ENCODE data around the gene PLXNB2.

Gene PLXNB2

DNA sequence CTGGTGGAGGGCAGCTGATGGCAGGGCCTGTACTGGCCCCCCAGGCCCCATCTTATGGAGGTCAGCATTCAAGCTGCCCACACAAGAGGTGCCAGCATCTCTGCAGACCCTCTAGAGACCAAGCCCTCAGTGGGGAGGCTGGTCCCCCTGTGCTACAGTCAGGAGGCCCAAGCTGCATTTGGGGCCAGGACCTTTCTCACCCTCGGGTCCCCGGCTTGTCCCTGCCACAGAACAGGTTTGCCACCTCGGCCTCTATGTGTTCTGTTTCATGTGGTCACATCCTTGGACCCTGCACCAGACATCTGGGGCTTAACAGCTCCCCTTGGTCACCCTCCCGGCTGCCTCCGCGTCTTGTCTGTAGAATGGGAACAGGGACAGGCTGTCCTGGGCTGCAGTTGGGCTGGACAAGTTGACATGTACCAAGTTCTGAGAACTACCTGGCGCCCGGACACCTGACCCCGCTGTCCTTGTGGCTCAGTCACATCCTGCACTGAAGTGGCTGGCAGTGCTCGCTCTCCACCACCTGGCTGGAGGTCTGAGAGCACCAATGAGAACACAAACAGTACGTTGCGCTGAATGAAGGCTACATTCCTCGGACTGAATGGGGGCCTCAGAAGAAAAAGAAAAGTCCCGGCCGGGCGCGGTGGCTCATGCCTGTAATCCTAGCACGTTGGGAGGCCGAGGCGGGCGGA lies 2.7 kb upstream of the PLXNB2 start:
- no peak for DNase-seq (ENCODE audit: low spot score)

- DNase-seq (ENCODE audit: low spot score): no peak
Measured at GRCh38 chr22:50309601-50309991, 2.1 kb upstream of the PLXNB2 start.

- DNase-seq (ENCODE audit: low spot score): no peak
Measured at GRCh38 chr22:50308986-50309600, 1.6 kb upstream of the PLXNB2 start.

GRCh38 chr22:50308597-50308935 lies 1.1 kb upstream of the PLXNB2 start:
- no peak for DNase-seq (ENCODE audit: low spot score)

DNA sequence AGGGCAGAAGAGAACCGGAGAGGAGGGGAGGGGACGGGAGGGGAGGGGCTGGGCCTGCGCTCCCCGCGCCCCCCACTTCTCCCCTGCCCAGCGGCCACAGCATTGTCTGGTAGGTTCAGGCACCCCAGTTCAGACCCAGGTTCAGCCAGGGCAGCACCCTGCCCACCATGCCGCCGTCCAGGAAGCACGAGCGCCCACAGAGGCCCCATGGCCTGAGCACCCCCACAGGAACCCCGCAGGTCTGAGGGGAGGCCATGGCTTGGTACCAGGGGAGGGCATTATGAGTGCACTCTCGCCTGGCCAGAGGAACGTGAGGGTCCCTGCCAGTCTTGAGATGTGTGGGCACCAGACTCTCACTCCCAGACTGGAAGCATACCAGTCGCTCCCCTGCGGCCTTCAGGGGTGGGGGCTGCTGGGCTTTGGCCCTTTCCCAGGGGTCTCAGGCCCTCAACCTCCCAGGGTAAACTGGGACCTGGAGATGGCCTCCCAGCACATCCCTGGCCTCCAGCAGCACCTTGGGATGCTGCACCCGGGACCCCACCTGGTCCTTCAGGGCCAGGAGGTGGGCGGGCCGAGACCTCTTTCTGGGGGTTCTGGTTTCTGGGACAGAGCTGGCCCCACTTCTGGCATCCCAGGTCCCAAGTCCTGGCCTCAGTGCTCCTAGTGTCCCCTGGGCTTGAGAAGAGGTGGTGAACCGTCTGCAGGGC lies 597 bp upstream of the PLXNB2 start:
- DNase-seq (ENCODE audit: low spot score): no peak

- DNase-seq (ENCODE audit: low spot score): peak; percentile 73
Measured at GRCh38 chr22:50305923-50306566, 1.4 kb downstream of the PLXNB2 start.

DNA sequence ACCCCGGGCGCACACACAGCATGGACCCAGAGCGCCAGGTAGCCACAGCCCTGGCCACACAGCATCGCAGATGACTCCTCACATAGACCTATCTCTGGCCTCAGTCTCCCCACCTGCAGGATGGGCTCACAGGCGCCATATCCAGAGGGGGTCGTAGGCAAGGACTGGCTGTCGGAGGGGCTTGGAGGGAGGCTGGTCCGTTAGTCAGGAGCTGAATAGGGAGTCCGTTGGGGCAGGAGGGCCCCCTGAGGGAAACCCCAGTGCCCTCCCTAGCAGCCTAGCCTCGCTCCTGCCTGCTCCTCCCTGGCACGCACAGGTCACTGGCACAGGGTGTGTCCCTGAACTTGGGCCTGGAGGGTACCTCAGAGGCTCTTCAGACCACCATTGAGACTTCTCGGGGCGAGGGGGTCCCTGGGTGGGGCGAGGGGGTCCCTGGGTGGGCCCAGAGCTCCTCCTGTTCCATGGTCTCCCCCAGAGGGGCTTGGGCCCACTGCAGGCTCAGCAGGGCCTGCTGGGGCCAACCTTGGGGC lies 2.0 kb downstream of the PLXNB2 start:
- DNase-seq (ENCODE audit: low spot score): no peak

DNA sequence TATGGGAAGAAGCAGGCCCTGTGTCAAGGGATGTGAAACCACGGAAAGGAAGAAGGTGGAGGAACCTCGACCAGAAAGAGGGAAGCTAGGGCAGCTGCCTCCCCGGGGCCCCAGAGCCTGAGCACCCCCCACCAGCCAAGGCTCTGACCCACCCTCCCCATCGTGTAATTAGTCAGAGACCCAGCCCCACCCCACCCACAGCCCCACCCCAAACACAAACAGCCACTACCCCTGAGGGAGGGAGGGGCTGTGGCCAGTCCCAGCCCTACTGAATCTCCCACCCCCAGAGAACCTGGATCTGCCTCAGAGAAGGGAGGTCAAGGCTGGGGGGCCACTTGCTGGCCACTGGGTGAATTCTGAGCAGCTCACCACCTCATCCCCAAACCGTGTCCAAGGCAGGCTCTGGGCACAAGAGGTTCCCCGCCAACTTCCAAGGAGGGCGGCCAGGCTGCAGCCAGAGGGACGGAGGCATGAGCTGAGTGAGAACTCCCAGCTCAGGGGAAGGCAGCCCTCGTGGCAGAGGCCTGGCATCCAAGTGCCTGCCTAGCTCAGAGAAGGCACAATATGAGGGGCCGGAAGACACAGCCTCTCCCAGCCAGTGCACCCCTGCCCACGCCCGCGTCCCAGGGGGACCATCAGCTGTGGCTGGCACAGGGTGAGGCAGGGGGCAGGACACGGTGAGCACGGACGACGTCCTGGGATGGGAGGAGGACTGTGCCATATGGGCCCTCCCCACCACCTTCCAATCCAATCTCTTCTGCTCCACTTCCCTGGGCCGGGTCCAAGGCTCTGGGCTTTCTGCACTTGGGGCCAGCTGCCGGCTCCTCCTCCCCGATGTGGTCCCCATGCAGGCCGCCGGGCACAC lies 2.7 kb downstream of the PLXNB2 start:
- no peak for DNase-seq (ENCODE audit: low spot score)

DNA sequence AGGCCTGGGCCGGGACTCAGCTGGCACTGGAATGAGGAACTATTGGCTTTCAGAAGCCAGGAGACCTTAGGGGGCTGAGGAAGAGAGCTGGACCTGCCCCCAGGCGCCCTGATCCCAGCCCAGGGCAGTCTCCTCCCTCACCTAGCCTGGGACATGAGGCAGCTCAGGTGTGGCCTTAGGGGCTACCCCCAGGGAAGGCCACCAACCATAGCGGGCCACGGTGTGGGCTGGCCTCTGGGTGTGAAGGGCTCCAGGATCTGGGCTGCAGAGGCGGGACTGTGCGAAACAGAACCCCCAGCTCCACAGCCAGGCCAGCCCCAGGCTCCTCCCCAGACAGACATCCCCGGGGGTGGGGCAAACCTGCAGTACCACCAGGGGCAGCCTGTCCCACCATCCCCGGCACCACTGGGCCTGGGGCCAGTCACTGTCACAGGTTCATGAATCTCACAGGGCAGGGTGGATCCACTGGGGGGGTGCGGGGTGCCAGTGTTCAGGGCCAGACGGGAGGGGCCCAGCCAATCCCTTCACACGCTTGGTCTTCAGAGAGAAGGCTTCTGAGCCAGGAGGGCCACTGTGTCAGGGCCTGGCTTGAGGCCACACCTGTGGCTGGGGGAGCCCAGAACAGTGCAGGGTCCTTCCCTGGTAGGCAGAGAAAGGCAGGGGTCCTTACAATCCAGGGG lies 3.5 kb downstream of the PLXNB2 start:
- DNase-seq (ENCODE audit: low spot score): no peak

DNA sequence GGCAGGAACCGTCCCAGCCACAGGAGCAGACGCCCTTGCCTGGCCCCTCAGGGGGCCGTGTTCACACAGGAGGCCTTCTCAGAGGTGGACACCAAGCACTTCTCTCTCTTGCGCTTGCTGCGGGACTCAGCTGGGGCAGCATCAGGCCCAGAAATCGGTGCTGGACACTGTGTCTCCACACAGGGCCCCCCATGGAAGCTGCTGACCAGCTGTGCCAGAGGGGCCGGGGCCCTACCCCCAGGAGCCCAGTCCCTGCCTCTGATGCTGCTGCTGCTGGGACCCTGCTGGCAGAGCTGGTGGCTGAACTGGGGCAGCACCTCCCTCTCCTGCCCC lies 4.0 kb downstream of the PLXNB2 start:
- no peak for DNase-seq (ENCODE audit: low spot score)

DNA sequence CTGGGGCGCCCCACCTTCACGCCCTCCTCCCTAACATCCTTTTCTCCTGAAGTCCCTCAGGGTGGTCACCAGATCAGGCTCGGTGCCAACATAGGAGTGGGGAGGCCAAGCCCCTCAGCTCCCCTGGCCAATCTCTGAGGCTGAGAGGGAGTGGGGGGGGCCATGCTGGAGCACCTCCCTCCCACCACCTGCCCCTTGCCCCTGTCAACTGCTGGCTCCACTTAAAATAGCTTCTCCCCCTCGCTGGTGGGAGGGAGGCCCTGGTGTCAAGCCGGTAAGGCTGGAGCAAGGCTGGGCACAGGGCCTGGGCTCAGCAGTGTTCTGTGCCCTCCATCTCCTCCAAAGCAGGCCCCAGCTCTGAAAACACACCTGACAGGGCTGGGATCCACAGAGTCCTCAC lies 4.9 kb downstream of the PLXNB2 start:
- DNase-seq (ENCODE audit: low spot score): no peak

GRCh38 chr22:50302041-50302541 lies 5.4 kb downstream of the PLXNB2 start:
- DNase-seq (ENCODE audit: low spot score): no peak

GRCh38 chr22:50301581-50301991 lies 5.9 kb downstream of the PLXNB2 start:
- no peak for DNase-seq (ENCODE audit: low spot score)

DNA sequence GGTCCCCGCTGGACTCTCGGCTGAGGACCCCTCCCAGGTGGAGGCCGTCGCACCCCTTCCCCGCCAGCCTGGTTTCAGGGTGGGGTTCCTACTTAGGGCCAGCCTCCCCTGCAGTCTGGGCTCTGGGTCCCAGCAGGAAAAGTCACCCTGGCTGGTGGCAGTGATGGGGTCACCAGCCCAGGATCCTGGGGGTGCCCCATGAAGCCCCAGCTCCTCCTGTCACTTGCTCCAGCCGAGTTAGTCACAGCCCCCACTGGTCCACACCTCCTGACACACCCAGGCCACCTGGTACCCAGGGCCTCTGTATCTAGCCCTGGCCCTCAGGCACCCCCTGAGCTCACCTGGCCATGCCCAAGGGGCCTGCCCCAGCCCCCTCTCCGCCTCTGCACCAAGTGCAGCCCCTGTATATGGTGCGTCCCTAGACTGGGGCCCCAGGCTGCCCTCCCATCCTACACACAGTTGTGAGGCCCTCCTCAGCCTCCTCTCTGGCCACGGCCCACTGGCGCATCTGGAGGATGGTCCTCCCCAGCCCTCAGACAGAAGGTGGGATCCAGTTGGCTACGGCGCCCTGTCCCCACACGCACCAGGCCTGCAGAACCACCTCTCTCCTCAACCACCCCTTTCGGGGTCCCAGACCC lies 6.7 kb downstream of the PLXNB2 start:
- no peak for DNase-seq (ENCODE audit: low spot score)

DNA sequence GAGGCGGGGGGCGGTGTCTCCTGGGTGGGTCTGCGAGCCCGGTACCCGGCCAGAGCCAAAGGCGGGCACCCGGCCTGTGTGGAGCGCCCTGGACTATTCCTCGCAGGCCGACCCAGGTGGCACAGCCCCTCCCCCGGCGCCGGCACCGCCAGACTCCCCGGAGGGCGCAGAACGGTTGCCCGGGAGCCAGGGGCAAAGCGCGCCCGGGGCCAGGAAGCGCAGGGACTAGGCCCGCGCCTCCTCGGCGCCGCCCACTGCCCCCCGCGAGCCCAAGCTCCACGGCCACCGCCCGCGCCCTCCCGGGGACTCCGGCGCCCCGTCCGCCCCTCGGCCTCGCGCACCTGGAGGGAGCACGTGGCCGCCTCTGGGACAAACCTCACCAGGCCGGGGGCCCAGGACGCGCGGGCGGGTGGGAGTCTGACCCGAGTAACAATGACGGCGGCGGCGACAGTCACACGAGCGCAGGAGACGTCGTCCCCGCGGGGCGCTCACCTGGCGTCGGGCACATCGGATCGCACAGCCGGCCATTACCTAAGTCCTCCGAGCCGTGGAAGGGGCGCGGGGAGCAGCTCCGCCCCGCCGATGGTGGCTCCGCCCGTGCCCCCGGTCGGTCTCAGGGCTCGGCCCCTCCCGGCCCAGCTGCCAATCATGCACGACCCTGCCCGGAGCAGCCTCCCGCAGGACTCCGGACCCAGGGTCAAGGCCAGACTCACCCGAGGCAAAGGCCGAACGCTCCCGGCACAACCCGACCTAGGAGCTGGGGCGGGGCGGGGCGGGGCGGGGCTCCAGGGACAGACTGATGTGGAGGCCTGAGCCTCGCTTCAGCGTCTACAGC lies 7.4 kb downstream of the PLXNB2 start:
- peak; percentile 99 for DNase-seq (ENCODE audit: low spot score)

- DNase-seq (ENCODE audit: low spot score): no peak
Measured at GRCh38 chr22:50298937-50299784, 8.3 kb downstream of the PLXNB2 start.

DNA sequence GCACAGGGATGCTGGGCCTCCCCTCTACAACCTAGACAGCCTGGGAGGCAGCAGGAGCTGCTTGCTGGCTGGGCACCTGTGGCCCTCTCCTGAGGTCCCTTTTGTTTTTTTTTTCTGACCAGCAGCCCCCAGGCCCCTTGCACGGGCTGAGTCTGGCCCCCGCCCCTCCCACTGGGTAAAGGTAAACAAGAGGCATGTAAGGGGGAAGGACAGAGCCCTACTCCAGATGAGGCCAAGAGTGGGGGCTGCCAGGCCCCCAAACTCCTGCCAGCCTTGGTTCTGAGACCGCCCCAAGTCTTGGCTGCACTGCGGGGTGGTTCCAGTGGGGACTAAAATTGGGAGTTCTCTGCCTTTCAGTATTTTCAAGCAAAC lies 9.2 kb downstream of the PLXNB2 start:
- DNase-seq (ENCODE audit: low spot score): no peak

DNA sequence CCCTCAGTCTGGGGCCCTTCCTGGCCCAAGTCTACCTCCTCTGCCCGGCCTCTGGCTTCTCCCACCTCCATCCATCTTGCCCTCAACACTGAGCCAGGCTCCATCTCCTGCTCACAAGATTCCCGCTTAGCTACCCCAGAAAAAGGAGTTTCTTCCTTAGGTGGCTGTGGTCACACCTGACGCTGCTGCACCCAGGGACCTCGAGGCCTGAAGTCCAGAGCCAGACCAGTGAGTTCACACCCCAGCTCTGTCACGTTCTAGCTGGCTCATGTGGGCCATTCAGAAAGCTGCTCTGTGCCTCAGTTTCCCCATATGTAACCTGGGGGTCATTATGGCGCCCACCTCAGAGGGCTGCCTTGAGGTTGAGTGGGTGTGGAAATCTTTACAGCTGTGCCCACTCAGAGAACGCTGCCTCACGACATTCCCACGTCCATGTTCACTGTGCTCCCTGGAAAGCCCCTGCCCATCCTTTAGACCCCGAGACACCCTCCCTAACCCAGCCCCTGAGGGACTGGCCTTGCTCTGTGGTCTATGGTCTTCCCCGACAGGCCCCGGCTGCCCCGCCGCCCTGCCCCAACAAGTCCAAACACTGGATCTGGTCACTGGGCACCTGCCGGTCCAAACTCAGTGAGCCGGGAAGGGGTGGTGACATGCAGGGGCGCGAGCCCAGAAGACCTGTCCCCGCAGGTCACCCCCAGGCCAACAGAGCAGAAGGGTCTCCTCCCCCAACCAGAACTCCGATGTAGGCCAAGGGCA lies 9.8 kb downstream of the PLXNB2 start:
- no peak for DNase-seq (ENCODE audit: low spot score)
